DMS 273 (cell line): Measurements from ENCODE around the gene TSPAN4.

Experiments
- DNase-seq: peaks from one replicate; lab custom pipeline; 2025; ENCODE audit not compliant: unreplicated experiment; lab: John Stamatoyannopoulos, UW

The TSPAN4 gene

GRCh38 chr11:821512-822371, 20.9 kb upstream of the TSPAN4 start:
- peak; percentile 69 for DNase-seq

GRCh38 chr11:823441-824291, 19.0 kb upstream of the TSPAN4 start:
- no peak for DNase-seq

- DNase-seq: no peak
These were observed 18.3 kb upstream of the TSPAN4 start for GRCh38 chr11:824292-824880.

- DNase-seq: no peak
These were observed 17.7 kb upstream of the TSPAN4 start for GRCh38 chr11:824942-825341.

- DNase-seq: no peak
These were observed 17.1 kb upstream of the TSPAN4 start for GRCh38 chr11:825366-826226.

GRCh38 chr11:826227-826621, 16.4 kb upstream of the TSPAN4 start:
- DNase-seq: no peak

- DNase-seq: no peak
These were observed 15.9 kb upstream of the TSPAN4 start for GRCh38 chr11:826836-827145.

- no peak for DNase-seq
These were observed 15.3 kb upstream of the TSPAN4 start for GRCh38 chr11:827146-827896.

- peak; percentile 54 for DNase-seq
These were observed 14.8 kb upstream of the TSPAN4 start, which contains the start of gene CRACR2B for GRCh38 chr11:827897-828192. TSS of gene CRACR2B (plus strand) at chr11:827919. CDS start at chr11:828608, 689 bp downstream.

- DNase-seq: no peak
These were observed 14.0 kb upstream of the TSPAN4 start for GRCh38 chr11:828506-829175.

- no peak for DNase-seq
These were observed 13.3 kb upstream of the TSPAN4 start for GRCh38 chr11:829176-829846.

- no peak for DNase-seq
These were observed 12.8 kb upstream of the TSPAN4 start for GRCh38 chr11:829847-830294.

GRCh38 chr11:830295-831117, 12.1 kb upstream of the TSPAN4 start:
- no peak for DNase-seq

GRCh38 chr11:831118-831864, 11.4 kb upstream of the TSPAN4 start:
- DNase-seq: no peak

- no peak for DNase-seq
These were observed 10.6 kb upstream of the TSPAN4 start for GRCh38 chr11:831961-832528.

GRCh38 chr11:832529-833113, 10.0 kb upstream of the TSPAN4 start, which contains the start of gene CD151:
TSS of gene CD151 (plus strand) at chr11:832952. CDS start at chr11:836070, 3,118 bp downstream.
- peak; percentile 83 for DNase-seq
